ENCODE results near the gene TTLL5.
"Not testable (repeated sequence)": the region's sequence is repeated elsewhere in the genome, so short reads cannot be mapped to it uniquely, and the experiment has no call there.

Gene TTLL5

GRCh38 chr14:75877884-75878283 lies 216.8 kb downstream of the TTLL5 start:
- peak in 1 of 3 experiments; percentile 12 for DNase-seq

DNA sequence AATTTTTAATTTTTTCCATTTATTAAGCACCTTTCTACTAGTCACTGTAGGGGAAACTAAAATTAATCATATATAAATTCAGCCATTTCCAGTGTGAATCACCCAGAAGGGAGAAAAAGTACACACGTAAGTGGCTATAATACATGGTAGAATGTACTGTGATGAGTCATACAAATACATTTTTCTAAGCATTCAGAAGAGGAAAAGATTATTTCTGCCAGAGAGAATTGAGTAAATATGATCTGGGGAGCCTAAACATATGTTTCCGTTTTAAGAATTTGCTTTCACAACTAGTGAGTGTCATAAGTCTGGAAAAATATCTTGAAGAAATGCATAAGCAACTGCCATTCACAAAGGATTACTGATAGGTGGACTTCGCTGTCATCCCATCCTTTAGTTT lies 218.0 kb downstream of the TTLL5 start:
- DNase-seq, result no peak

DNA sequence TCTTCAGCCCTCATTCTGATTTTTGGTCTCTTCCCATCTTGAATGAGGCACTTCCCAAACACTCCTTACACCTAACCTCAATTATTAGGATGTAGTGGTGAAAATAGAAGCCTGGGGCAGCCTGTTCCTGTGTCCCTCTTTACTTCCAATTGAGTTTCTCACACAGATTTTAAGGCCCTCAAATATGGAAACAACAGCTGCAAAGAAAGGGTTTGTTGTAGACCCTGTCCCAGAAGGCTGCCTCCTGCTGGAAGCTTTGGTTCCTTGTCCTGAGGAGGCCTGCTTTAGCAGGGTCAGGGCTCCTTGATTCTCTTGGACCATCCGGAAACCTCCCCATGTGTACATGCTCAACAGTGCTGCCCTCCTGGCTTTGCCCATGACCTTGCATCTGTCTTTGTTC lies 219.5 kb downstream of the TTLL5 start:
- no peak for DNase-seq

DNA sequence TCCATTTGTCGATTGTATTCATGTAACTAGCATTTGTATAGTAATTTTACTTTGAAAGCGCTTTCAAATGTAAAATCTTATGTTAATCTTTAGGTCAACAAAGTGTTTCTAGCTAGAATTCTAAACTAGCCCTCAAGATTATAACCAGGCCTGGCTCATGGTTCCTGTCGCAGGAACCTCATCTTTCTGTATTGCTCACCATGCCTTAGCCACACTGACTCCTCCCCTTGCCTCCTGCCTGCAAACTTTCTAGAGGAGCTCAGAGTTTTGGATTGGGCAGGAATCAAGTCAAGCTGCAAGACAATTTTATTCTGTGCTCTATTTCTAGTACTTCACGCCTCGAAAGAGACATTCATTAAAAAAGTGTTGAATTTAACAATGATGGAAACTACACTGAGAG lies 220.9 kb downstream of the TTLL5 start:
- DNase-seq, result no peak

- DNase-seq, result no peak
Observed at GRCh38 chr14:75884198-75884611, 223.2 kb downstream of the TTLL5 start.

DNA sequence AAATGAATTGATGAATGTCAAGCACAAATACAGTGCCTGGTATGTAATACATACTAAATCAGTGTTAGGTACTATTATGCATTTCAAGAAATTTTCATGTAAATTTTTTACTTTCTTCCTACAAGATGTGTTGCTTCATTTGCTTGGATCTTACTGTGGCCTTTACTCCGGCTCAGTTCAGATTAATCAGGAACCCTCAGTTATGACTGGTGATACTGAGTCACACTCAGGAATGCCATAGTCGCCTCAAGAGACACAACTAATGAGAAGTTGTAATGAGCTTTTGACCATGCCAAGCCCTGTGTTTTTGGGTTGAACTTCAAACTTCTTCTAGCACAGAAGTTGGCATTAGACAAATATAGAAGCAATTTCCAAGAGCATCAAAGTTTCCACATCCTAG lies 224.8 kb downstream of the TTLL5 start:
- DNase-seq, result no peak

GRCh38 chr14:75886636-75887348 lies 225.7 kb downstream of the TTLL5 start:
- no peak for DNase-seq

- DNase-seq, result no peak
Observed at GRCh38 chr14:75888945-75889344, 227.9 kb downstream of the TTLL5 start.

- no peak for DNase-seq
Observed at GRCh38 chr14:75896341-75896740, 235.3 kb downstream of the TTLL5 start.

- DNase-seq, result no peak
Observed at GRCh38 chr14:75904311-75904710, 243.3 kb downstream of the TTLL5 start.

DNA sequence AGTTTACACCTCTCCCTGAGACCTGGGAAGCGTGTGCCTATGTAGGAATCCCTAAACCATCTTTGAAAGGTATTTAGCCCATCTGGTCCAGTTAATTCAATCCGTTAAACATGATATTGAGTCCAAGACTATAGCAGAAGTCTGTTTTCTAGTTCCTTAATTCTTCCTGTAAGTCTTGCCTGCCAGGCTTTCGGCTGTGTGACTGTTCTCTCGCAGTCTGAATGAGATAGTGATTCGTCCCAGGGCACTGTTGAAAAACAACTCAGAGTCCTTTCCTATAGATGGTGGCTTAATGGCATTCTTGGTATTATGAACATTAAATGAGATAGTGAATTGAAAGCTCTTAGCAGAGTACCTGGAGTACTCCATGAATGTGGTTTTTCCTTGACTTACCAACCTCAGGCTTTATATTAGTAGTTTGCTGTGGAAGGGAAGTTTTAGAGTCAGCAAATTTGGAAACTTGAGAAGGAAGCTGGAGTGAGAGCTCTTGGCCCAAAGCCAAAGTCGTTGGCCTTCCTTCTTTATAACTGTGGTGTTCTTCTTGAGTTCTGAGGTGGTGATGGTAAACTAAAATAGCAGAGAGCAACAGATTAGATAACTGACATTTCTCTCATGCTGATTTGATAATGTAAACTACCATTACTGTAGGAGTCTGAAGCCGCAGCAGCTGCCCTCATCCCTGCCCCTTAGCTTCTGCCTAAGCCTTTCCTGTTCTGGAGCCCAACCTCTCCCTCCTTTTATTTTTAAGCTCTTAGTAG lies 244.3 kb downstream of the TTLL5 start:
- peak in 1 of 3 experiments; percentile 7 for DNase-seq

- no peak for DNase-seq
Observed at GRCh38 chr14:75906228-75906627, 245.2 kb downstream of the TTLL5 start.

DNA sequence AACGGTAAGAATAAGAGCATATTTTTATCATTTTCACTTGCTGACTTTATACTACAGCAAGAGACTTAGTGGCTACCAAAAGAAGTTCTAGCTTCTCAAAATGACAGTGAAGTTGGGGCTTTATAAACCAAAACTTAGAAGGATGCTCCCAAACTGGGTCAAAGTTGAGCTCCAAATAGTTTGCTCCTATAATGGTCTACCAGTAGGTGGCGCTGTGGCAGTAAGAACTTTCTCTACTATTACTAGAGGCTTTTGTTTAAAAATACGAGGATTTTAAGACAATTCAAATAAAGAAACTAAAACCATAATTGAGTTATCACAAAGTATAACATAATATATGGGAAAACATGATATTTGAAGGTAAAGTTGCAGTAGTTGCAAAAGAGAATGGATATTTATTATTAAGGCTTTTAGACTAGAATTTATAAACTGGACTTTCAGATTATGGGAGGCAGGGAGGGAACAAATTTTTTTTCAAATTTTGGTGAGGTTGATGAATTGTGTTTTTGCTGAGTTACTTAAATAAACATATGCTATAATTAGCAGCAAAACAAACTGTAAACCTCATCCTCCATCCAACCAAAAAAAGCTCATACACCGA lies 245.7 kb downstream of the TTLL5 start:
- DNase-seq, result peak; percentile 37 to 73 (median 53)

DNA sequence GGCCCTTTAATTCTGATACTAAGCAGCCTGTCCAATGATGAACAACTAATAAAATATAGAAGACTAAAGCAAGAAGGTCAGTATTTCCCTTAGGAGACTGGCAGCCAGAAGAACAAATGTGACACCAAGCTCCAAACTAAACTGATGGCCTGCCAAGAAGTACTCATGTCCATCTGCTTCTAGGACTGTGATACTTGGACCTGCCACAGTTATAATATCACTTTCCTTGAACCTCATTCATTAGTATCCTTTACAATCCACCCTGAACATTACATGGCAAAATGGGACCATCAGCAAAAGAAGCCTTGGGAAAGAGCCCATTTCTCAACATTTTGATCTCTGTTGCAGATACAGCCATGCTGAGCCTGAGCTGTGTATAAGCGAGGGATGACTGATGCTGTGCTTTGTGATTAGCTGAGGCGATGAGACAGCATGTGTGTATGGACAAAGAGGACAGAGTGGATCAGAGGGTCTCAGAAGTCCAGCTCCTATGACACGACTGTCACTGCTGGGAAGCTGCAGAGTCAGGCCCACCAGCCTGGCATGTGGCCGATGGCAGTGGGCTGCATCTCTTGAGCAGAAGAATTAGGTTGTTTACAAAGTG lies 246.8 kb downstream of the TTLL5 start:
- no peak for DNase-seq

DNA sequence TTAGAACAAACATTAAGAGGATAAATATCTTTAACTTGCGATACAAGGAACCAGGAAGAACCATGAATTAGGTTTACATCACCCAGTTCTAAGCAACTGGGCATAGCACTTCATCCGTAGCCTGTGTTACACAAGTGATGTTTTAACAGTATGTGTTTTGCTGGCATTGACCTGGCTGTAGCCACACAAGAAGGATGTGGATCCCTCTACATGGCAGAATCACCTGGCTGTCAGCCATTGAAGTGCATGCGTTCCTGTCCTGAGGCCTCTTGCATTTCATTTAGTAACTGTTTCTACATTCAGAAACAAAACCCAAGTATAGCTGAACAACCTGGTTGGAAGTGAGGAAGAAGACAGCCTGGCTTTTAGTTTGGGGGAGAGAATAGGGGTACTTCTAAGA lies 248.6 kb downstream of the TTLL5 start:
- DNase-seq, result no peak

- no peak for DNase-seq
Observed at GRCh38 chr14:75910048-75910447, 249.0 kb downstream of the TTLL5 start.

DNA sequence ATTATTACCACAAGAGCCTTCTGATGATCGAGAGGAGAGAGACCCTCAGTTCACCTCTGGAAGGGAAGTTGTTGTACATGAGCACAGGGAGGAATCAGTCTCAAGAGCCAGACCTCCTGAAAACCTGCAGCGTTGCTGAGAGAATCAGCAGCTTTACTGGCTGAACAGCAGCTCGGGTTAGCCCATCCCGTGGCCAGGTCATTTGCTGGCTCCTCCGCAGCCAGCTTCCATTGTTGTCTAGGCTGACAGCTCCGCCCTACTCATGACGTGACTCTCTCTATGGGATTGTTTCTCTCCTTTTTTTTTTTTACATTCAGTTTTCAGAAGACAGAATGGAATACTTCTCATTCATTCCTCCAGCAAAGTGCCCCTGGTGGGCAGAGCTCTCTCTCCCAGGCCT lies 250.8 kb downstream of the TTLL5 start:
- no peak for DNase-seq

DNA sequence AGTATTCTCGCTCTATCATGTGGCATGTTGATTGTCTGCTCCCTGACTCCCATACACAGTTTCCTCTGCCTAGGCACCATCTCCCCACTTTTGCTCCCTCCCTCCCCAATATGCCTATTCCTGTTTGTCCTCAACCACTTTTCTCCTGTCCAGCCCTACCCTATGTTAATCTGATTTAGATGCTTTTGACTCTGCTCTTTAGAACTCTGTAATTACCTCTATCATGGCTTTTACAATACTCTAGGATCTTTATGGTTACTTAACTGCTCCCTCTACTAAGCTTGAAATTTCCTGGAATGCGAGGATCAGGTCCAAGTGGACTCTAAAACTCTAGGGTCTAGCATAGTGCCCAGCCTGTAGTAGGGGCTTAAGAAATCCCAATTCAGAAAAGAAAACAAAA lies 252.1 kb downstream of the TTLL5 start:
- no peak for DNase-seq

- DNase-seq, result no peak
Observed at GRCh38 chr14:75915045-75915444, 254.0 kb downstream of the TTLL5 start.

DNA sequence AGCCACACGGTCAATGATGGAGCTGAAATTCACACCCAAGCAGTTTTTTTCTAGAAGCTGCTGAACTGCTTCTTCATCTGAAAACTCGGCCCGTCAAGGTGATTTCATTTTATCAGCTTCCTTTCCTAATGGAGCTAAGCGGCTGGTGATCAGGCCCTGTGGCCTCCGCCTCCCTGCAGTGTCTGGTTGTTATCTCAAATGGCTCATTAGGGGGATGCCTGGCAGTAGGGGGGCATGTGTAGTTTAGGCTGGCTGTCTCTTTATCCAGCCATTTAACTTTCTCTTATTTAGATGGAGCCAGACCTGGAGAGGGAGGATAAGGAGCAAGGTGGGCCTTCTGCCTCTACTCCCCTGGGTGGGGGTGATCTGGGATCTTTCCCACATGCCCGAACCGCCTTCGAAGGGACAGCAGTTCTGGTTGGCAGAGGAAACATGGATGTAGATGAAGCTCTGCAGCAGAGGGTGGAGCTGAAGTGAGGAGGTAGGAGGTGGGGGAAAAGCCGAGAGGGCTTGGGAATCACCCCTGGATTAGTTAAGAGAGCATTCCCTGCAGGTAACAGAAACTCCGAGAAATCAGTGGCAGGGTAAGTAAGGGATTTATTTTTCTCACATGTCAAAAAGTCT lies 256.4 kb downstream of the TTLL5 start:
- DNase-seq, result no peak

GRCh38 chr14:75917946-75918335 lies 256.9 kb downstream of the TTLL5 start:
- DNase-seq, result no peak

DNA sequence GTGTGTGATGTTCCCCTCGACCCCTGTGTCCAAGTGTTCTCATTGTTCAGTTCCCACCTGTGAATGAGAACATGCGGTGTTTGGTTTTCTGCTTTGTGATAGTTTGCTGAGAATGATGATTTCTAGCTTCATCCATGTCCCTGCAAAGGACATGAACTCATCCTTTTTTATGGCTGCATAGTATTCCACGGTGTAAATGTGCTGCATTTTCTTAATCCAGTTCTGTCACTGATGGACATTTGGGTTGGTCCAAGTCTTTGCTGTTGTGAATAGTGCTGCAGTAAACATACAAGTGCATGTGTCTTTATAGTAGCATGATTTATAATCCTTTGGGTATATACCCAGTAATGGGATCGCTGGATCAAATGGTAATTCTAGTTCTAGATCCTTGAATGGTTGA lies 259.4 kb downstream of the TTLL5 start:
- DNase-seq, result not testable (repeated sequence)

DNA sequence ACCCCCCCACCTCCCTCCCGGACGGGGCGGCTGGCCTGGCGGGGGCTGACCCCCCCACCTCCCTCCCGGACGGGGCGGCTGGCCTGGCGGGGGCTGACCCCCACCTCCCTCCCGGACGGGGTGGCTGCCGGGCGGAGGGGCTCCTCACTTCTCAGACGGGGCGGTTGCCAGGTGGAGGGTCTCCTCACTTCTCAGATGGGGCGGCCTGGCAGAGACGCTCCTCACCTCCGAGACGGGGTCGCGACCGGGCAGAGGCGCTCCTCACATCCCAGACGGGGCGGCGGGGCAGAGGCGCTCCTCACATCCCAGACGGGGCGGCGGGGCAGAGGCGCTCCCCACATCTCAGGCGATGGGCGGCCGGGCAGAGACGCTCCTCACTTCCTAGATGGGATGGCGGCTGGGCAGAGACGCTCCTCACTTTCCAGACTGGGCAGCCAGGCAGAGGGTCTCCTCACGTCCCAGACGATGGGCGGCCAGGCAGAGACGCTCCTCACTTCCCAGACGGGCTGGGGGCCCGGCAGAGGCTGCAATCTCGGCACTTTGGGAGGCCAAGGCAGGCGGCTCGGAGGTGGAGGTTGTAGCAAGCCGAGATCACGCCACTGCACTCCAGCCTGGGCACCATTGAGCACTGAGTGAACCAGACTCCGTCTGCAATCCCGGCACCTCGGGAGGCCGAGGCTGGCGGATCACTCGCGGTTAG lies 264.2 kb downstream of the TTLL5 start:
- not testable (repeated sequence) for DNase-seq
